ENCODE results near the gene UEVLD. TPM values are rescaled to one million over a fixed set of nuclear protein-coding genes. Genes with fewer than 3 reads are reported as not detected.

UEVLD gene
- total and polyA plus RNA-seq, 2 donors (not counting 1 experiment from before 2014, with no cell fraction given), result 25.9 to 29.0 TPM

- Histone ChIP-seq H3K79me2 (ENCODE audit: control insufficient read depth, insufficient read depth, low read length) (peaks cover 29% of the 10 kb centered on the region), H4K20me1 (ENCODE audit: control insufficient read depth, extremely low read depth, insufficient read depth, low read length) (no peaks in the 10 kb centered on the region), H3K36me3 (ENCODE audit: control insufficient read depth, insufficient read depth, low read length) (no peaks in the 10 kb centered on the region), H3K27ac (ENCODE audit: insufficient read depth, low read length) (no peak overlapping the region), H3K4me2 (ENCODE audit: extremely low read depth, insufficient read depth, low read length) (no peak overlapping the region), H2AFZ (ENCODE audit: low read length) (no peak overlapping the region), H3K4me3 (replicated peaks in 1 of 4; ENCODE audit: control extremely low read depth in 1 of 4, insufficient read depth in 1 of 4, low read depth in 3 of 4, low read length in 4 of 4) (peak overlapping the region in 1 of 4 experiments; percentile 20), H3K4me1 (ENCODE audit: control insufficient read depth, extremely low read depth, insufficient read depth, low read length) (peaks cover 8% of the 10 kb centered on the region), H3K9me3 (ENCODE audit: control insufficient read depth, insufficient read depth, low read depth, low read length) (no peaks in the 10 kb centered on the region), H3K9ac (ENCODE audit: insufficient read depth, low read length) (no peak overlapping the region), H3K27me3 (ENCODE audit: control insufficient read depth, insufficient read depth, low read length) (no peaks in the 10 kb centered on the region)
- no peak for DNase-seq (ENCODE audit: low read depth in 2 of 2)
- TF ChIP-seq, protein P1, sequence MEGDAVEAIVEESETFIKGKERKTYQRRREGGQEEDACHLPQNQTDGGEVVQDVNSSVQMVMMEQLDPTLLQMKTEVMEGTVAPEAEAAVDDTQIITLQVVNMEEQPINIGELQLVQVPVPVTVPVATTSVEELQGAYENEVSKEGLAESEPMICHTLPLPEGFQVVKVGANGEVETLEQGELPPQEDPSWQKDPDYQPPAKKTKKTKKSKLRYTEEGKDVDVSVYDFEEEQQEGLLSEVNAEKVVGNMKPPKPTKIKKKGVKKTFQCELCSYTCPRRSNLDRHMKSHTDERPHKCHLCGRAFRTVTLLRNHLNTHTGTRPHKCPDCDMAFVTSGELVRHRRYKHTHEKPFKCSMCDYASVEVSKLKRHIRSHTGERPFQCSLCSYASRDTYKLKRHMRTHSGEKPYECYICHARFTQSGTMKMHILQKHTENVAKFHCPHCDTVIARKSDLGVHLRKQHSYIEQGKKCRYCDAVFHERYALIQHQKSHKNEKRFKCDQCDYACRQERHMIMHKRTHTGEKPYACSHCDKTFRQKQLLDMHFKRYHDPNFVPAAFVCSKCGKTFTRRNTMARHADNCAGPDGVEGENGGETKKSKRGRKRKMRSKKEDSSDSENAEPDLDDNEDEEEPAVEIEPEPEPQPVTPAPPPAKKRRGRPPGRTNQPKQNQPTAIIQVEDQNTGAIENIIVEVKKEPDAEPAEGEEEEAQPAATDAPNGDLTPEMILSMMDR (conservative IDR thresholded peaks at IDR 0.05 in 1 of 2, IDR thresholded peaks at IDR 0.05 in 1 of 2; ENCODE audit: low read depth in 1 of 2, low read length in 2 of 2), result no peak
- TF ChIP-seq EZH2 (IDR thresholded peaks at IDR 0.05; ENCODE audit: low read length, missing control alignments), result no peak
Measured at GRCh38 chr11:18590571-18590970, 2.0 kb upstream of the UEVLD start.

DNA sequence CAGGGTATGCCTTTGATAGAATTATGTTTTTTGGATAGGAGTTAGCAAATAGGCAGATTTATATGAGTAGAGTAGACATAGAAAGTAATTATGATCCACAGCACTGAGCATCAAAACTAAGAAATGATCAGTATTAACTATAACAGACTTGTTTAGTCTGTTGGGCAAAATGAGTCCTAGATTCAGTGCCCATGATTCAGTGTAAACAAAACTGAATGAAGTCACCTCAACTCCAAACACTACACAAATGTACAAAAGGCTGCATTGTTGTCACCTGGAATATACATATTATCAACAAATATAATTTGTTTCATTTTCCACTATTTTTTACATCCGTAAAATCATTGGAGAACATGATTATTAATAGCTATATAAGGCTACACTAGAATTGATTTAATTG is 6.7 kb downstream of the UEVLD start:
- Histone ChIP-seq H3K4me3 (replicated peaks in 1 of 4; ENCODE audit: control extremely low read depth in 1 of 4, insufficient read depth in 1 of 4, low read depth in 3 of 4, low read length in 4 of 4) (no peak overlapping the region), H3K9ac (ENCODE audit: insufficient read depth, low read length) (no peak overlapping the region), H3K79me2 (ENCODE audit: control insufficient read depth, insufficient read depth, low read length) (peaks cover 4% of the 10 kb centered on the region), H3K9me3 (ENCODE audit: control insufficient read depth, insufficient read depth, low read depth, low read length) (no peaks in the 10 kb centered on the region), H2AFZ (ENCODE audit: low read length) (no peak overlapping the region), H3K27me3 (ENCODE audit: control insufficient read depth, insufficient read depth, low read length) (no peaks in the 10 kb centered on the region), H3K4me2 (ENCODE audit: extremely low read depth, insufficient read depth, low read length) (no peak overlapping the region), H3K36me3 (ENCODE audit: control insufficient read depth, insufficient read depth, low read length) (no peaks in the 10 kb centered on the region), H3K27ac (ENCODE audit: insufficient read depth, low read length) (no peak overlapping the region), H4K20me1 (ENCODE audit: control insufficient read depth, extremely low read depth, insufficient read depth, low read length) (no peaks in the 10 kb centered on the region), H3K4me1 (ENCODE audit: control insufficient read depth, extremely low read depth, insufficient read depth, low read length) (no peaks in the 10 kb centered on the region)
- no peak for DNase-seq (ENCODE audit: low read depth in 2 of 2)
- TF ChIP-seq, protein P1 (conservative IDR thresholded peaks at IDR 0.05 in 1 of 2, IDR thresholded peaks at IDR 0.05 in 1 of 2; ENCODE audit: low read depth in 1 of 2, low read length in 2 of 2), result no peak
- TF ChIP-seq EZH2 (IDR thresholded peaks at IDR 0.05; ENCODE audit: low read length, missing control alignments), result no peak

- H3K9ac ChIP-seq (ENCODE audit: insufficient read depth, low read length), result no peak overlapping the region
- no peak overlapping the region for H3K4me2 ChIP-seq (ENCODE audit: extremely low read depth, insufficient read depth, low read length)
- no peak for TF ChIP-seq EZH2 (IDR thresholded peaks at IDR 0.05; ENCODE audit: low read length, missing control alignments)
- TF ChIP-seq, protein P1 (conservative IDR thresholded peaks at IDR 0.05 in 1 of 2, IDR thresholded peaks at IDR 0.05 in 1 of 2; ENCODE audit: low read depth in 1 of 2, low read length in 2 of 2), result no peak
- H3K9me3 ChIP-seq (ENCODE audit: control insufficient read depth, insufficient read depth, low read depth, low read length), result no peaks in the 10 kb centered on the region
- H3K36me3 ChIP-seq (ENCODE audit: control insufficient read depth, insufficient read depth, low read length), result no peaks in the 10 kb centered on the region
- DNase-seq (ENCODE audit: low read depth in 2 of 2), result no peak
- H3K4me3 ChIP-seq (replicated peaks in 1 of 4; ENCODE audit: control extremely low read depth in 1 of 4, insufficient read depth in 1 of 4, low read depth in 3 of 4, low read length in 4 of 4), result no peak overlapping the region
- H3K27me3 ChIP-seq (ENCODE audit: control insufficient read depth, insufficient read depth, low read length), result no peaks in the 10 kb centered on the region
- no peak overlapping the region for H3K27ac ChIP-seq (ENCODE audit: insufficient read depth, low read length)
- no peaks in the 10 kb centered on the region for H3K4me1 ChIP-seq (ENCODE audit: control insufficient read depth, extremely low read depth, insufficient read depth, low read length)
- peaks cover 2% of the 10 kb centered on the region for H3K79me2 ChIP-seq (ENCODE audit: control insufficient read depth, insufficient read depth, low read length)
- H4K20me1 ChIP-seq (ENCODE audit: control insufficient read depth, extremely low read depth, insufficient read depth, low read length), result no peaks in the 10 kb centered on the region
- no peak overlapping the region for H2AFZ ChIP-seq (ENCODE audit: low read length)
Measured at GRCh38 chr11:18580113-18580766, 8.3 kb downstream of the UEVLD start.
